Stimulated activated memory B cell treated with anti-CD40 and anti-IgM and Interleukin-4, amounts not matched to agents 10 μg/mL and 1 μg/mL and 100 μg/mL, for 72 hours (primary cell): ENCODE data around the gene IFNA8.
"Not testable (repeated sequence)": the region's sequence is repeated elsewhere in the genome, so short reads cannot be mapped to it uniquely, and the experiment has no call there.

Source experiments
- ATAC-seq: fragments of 150-1000 bp; cut with Tn5 transposase; 2 replicates; pipeline ENCODE4 v1.10.0; 2021
- H3K27ac Mint-ChIP-seq: one replicate; pipeline ENCODE4 v1.8.0; 2022; ENCODE audit warnings: mild to moderate bottlenecking, mixed read lengths
- H3K27me3 Mint-ChIP-seq: one replicate; pipeline ENCODE4 v1.8.0; 2022; ENCODE audit warnings: mixed read lengths
- H3K36me3 Mint-ChIP-seq: one replicate; pipeline ENCODE4 v1.8.0; 2022; ENCODE audit warnings: mixed read lengths
- H3K4me1 Mint-ChIP-seq: one replicate; pipeline ENCODE4 v1.8.0; 2022; ENCODE audit warnings: mixed read lengths
- H3K4me3 Mint-ChIP-seq: one replicate; pipeline ENCODE4 v1.8.0; 2022; ENCODE audit warnings: mild to moderate bottlenecking, moderate library complexity, mixed read lengths
- H3K9me3 Mint-ChIP-seq: one replicate; pipeline ENCODE4 v1.8.0; 2022; ENCODE audit warnings: mixed read lengths

Gene IFNA8

GRCh38 chr9:21412107-21412506, 3.2 kb downstream of the IFNA8 start:
- Mint-ChIP-seq H3K4me1 (peaks cover 29% of the 10 kb centered on the region), H3K27ac (no peak overlapping the region), H3K4me3 (peak overlapping the region; percentile 21), H3K9me3 (no peaks in the 10 kb centered on the region), H3K27me3 (peaks cover 63% of the 10 kb centered on the region), H3K36me3 (no peaks in the 10 kb centered on the region)
- peak; percentile 74 for ATAC-seq

- Mint-ChIP-seq H3K27ac (no peak overlapping the region), H3K4me3 (no peak overlapping the region), H3K4me1 (peaks cover 29% of the 10 kb centered on the region), H3K9me3 (no peaks in the 10 kb centered on the region), H3K27me3 (peaks cover 73% of the 10 kb centered on the region), H3K36me3 (no peaks in the 10 kb centered on the region)
- no peak for ATAC-seq
Measured at GRCh38 chr9:21413151-21413550, 4.2 kb downstream of the IFNA8 start.

DNA sequence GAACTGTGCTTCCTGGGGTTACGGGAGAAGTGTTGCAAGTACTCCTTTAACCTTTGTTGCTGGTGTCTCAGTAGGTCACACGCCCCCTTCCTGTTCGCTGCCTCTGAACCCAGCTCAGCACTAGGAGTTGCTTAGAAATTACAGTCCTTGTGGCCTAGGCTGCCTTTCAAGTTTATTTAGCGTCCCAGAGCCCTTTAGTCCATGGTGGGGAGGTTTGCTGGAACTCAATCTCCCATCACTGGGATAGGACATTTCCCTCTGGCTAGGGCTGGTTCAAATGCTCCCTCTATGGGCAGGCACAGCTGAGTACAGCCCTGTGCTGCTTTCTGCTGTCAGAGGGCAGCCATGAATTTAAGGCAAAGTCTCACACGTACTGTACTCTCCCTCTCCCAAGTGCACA, 4.7 kb downstream of the IFNA8 start:
- peaks cover 78% of the 10 kb centered on the region for H3K27me3 Mint-ChIP-seq
- no peak overlapping the region for H3K4me3 Mint-ChIP-seq

GRCh38 chr9:21414220-21414940, 5.5 kb downstream of the IFNA8 start:
- H3K4me3 Mint-ChIP-seq, result no peak overlapping the region
- ATAC-seq, result no peak
- H3K27me3 Mint-ChIP-seq, result peaks cover 85% of the 10 kb centered on the region
- no peak overlapping the region for H3K27ac Mint-ChIP-seq
- no peaks in the 10 kb centered on the region for H3K36me3 Mint-ChIP-seq
- peaks cover 29% of the 10 kb centered on the region for H3K4me1 Mint-ChIP-seq
- no peaks in the 10 kb centered on the region for H3K9me3 Mint-ChIP-seq

More for the DNA sequence above, 4.7 kb downstream of the IFNA8 start:
- H3K36me3 Mint-ChIP-seq, result no peaks in the 10 kb centered on the region
- H3K9me3 Mint-ChIP-seq, result no peaks in the 10 kb centered on the region
- H3K4me1 Mint-ChIP-seq, result peaks cover 29% of the 10 kb centered on the region
- no peak overlapping the region for H3K27ac Mint-ChIP-seq
- ATAC-seq, result no peak

DNA sequence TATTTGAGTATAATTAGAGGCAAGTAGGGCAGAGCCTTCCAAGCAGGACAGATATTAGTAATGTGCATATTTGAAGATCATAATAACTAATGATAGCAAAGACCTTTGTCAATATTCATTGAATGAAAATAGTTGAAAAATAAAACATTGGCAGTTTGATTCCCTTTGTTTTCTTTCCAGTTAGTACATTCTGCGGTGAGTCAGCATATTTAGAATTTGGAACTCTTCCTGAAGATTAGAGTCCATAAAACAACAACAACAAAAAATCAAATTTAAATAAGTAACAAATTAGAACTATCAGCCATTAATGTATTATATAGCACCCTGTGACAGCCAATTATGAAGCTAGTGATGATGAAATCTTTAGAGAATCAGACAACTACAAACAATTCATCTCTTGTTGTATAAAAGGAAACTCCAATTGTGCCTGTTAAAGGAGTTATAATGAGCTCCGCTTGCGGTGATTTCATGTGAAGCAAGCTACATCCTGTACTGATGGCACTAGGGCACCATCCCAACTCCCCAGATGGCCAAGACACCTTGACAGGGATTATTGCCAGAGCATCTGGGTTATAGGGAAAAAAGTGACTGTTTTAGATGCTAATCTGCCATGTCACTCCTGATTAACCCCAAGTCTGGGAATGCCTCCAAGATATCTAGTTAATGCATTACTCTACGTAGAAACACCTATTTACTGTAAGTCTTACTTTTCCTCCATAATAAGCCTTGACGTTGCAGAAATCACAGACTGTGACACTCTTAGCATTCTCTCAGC, 6.8 kb downstream of the IFNA8 start:
- H3K27ac Mint-ChIP-seq, result no peak overlapping the region
- peaks cover 29% of the 10 kb centered on the region for H3K4me1 Mint-ChIP-seq
- no peak overlapping the region for H3K4me3 Mint-ChIP-seq
- no peak for ATAC-seq
- peaks cover 77% of the 10 kb centered on the region for H3K27me3 Mint-ChIP-seq
- H3K36me3 Mint-ChIP-seq, result no peaks in the 10 kb centered on the region
- H3K9me3 Mint-ChIP-seq, result no peaks in the 10 kb centered on the region

DNA sequence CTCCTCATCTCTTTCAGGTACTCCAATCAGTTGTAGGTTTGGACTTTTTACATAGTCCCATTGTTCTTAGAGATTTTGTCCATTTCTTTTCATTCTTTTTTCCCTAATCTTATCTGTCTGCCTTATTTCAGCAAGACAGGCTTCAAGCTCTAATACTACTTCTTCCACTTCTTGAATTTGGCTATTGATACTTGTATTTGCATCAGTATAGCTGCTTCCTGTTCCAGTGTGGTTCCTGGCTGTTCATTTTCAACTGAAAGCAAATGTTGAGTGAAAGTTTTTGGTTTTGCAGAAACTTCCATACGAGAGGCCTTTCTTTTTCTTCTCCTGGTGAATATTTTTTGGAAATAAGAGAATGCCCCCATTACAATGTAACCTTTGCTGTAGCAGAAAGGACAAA, 19.3 kb downstream of the IFNA8 start:
- ATAC-seq, result no peak
- Mint-ChIP-seq H3K9me3 (no peaks in the 10 kb centered on the region), H3K4me1 (peaks cover 24% of the 10 kb centered on the region), H3K27me3 (peaks cover 89% of the 10 kb centered on the region), H3K4me3 (no peak overlapping the region), H3K36me3 (no peaks in the 10 kb centered on the region), H3K27ac (no peak overlapping the region)

DNA sequence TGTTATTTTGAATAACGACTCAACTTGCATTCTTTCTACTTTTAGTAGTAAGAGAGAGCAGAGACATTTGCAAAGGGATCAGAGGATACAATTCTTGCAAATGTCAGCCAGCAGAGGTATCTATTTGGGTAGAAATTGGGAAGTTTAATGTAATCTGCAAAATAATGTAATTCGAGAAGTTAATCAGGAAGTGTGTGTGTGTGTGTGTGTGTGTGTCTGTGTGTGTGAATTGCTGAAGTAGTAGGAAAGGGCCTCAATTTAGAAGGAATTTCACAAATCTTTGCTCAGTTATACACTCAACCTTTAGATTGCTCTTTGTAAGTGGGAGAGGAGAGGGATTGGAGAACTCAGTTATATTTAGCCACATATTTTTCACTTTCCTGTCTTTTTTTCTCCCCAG, 20.3 kb downstream of the IFNA8 start:
- H3K4me3 Mint-ChIP-seq, result no peak overlapping the region
- no peaks in the 10 kb centered on the region for H3K9me3 Mint-ChIP-seq
- no peak overlapping the region for H3K27ac Mint-ChIP-seq
- ATAC-seq, result no peak
- H3K36me3 Mint-ChIP-seq, result no peaks in the 10 kb centered on the region
- H3K4me1 Mint-ChIP-seq, result peaks cover 24% of the 10 kb centered on the region
- H3K27me3 Mint-ChIP-seq, result peaks cover 88% of the 10 kb centered on the region

DNA sequence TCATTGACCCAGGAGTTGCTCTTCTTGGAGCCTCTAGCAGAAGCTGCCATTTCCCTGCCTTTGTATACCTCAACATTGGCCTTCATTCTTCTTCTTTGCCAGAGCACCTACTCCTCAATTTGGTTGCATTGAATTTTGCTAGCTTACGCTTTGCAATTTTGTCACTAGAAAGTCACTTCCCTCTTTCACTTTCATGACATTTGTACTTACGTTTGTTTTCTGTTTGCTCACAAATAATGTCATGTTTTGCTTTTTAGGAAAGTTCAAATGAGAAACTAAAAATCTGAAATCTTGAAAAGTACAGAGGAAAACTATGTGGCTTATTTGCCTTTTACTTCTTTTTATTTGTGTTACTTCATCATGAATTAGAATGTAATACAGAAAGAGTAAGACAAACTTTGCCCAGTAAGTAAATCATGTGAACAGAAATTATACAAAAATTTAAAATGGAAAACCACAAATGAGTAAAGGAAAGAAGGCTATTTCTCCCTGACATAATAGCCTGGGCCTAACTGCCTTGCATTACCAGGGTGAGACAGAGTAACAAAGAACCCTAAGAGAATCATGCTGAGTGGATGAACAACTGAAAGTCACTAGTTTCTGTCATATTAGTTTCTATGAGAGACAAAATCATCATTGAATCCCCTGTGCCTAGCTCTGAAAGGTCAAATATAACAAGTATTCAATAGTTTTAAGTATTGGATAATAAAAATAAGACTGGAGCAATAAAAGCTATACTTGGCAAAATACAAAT, 23.9 kb downstream of the IFNA8 start:
- Mint-ChIP-seq H3K9me3 (no peaks in the 10 kb centered on the region), H3K27me3 (peaks cover 64% of the 10 kb centered on the region), H3K4me3 (no peak overlapping the region), H3K4me1 (peaks cover 24% of the 10 kb centered on the region), H3K36me3 (no peaks in the 10 kb centered on the region), H3K27ac (no peak overlapping the region)
- no peak for ATAC-seq

DNA sequence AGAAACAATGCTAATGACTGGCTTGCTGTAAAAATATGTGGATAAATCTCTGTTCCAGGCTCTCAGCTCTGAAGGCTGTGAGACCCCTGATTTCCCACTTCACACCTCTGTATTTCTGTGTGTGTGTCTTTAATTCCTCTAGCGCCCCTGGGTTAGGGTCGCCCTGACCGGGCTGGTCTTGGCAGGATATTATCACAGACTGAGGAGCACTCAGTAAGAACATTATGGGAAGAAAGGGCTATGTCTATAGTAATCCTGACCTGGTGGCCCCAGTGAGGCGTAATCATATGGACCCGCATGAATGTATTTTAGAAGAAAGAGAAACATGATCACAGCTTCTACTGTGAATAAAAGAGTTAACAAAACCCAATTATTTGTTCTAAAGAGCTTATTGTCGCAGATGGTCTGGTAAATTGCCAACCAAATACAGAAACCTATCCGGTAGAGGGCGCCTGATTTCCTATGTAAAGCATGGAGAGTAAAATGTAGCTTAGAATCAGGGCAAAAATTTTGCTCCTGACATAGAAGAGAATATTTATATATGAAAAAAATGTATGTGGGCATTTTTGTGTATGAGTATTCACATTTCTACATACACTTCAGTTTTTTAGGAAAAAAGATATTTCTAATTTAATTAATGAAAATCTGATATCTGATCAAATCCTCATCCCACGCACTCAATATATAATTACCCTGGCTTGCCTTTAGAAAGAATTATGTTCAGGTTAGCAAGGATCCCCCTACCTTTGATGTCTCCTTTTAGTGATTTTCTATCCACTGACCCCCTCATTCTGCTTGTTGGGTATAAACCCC, 25.5 kb downstream of the IFNA8 start:
- peaks cover 49% of the 10 kb centered on the region for H3K27me3 Mint-ChIP-seq
- no peaks in the 10 kb centered on the region for H3K36me3 Mint-ChIP-seq
- no peak overlapping the region for H3K27ac Mint-ChIP-seq

GRCh38 chr9:21435015-21435383, 26.1 kb downstream of the IFNA8 start:
- not testable (repeated sequence) for H3K9me3 Mint-ChIP-seq, H3K4me3 Mint-ChIP-seq, H3K4me1 Mint-ChIP-seq, H3K27ac Mint-ChIP-seq, H3K36me3 Mint-ChIP-seq, ATAC-seq
- peaks cover 46% of the 10 kb centered on the region for H3K27me3 Mint-ChIP-seq

More for the DNA sequence above, 25.5 kb downstream of the IFNA8 start:
- Mint-ChIP-seq H3K4me3 (no peak overlapping the region), H3K9me3 (no peaks in the 10 kb centered on the region), H3K4me1 (peaks cover 10% of the 10 kb centered on the region)
- no peak for ATAC-seq

DNA sequence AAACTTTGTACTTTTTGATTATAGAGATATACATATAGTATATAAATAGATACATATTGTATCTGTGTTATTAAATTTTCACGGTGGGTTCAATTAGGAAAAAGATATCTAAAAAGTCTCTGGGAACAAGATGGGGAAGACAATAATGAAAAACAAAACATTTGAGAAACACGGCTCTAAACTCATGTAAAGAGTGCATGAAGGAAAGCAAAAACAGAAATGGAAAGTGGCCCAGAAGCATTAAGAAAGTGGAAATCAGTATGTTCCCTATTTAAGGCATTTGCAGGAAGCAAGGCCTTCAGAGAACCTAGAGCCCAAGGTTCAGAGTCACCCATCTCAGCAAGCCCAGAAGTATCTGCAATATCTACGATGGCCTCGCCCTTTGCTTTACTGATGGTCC, 31.2 kb downstream of the IFNA8 start, which contains the start of gene IFNA1:
Gene IFNA1 (plus strand): TSS at position 301 of the 400 bp plus-strand sequence. CDS start 69 bp downstream, at position 370.
- Mint-ChIP-seq H3K4me3 (no peak within 1 kb of the TSS), H3K27me3 (peaks cover 18% of the 10 kb centered on the region), H3K4me1 (peaks cover 9% of the 10 kb centered on the region), H3K36me3 (no peaks in the 10 kb centered on the region), H3K9me3 (no peaks in the 10 kb centered on the region), H3K27ac (no peak within 1 kb of the TSS)
- ATAC-seq, result no peak

DNA sequence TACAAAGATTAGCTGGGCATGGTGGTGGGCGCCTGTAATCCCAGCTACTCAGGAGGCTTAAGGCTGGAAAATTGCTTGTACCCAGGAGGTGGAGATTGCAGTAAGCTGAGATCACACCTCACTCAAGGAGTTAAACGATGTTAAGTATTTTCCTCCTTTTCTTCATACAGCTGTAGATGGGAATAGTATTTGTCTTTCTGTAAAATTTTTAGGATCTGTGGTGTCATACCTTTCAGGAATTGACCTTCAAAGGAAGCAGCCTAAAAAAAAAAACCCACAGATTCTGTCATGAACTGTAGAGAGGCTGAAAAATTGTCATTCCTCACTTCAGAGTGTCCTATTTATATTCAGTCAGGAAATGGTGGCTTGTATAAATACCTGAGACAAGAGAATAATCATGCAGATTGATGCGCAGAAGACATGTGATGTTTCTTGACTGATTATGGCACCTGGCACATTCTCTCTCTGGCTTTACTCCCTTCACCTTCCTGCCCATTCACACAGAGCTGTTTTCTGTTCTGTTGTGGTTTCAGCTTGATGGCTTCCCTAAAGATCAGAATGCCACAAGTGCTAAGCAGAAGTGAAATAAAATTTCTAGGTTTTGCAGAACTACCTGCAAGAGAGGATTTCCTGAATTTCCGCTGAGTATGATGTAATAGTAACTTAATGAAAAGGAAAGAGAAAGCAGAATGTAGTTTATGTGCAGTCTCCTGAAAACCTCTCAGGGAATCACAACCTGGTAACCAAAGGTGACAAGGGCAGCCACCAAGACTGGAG, 35.1 kb downstream of the IFNA8 start:
- peak; percentile 99 for ATAC-seq
- H3K9me3 Mint-ChIP-seq, result no peaks in the 10 kb centered on the region
- no peak overlapping the region for H3K27ac Mint-ChIP-seq
- H3K4me3 Mint-ChIP-seq, result no peak overlapping the region
- no peaks in the 10 kb centered on the region for H3K36me3 Mint-ChIP-seq
- peaks cover 9% of the 10 kb centered on the region for H3K4me1 Mint-ChIP-seq
- peaks cover 37% of the 10 kb centered on the region for H3K27me3 Mint-ChIP-seq

DNA sequence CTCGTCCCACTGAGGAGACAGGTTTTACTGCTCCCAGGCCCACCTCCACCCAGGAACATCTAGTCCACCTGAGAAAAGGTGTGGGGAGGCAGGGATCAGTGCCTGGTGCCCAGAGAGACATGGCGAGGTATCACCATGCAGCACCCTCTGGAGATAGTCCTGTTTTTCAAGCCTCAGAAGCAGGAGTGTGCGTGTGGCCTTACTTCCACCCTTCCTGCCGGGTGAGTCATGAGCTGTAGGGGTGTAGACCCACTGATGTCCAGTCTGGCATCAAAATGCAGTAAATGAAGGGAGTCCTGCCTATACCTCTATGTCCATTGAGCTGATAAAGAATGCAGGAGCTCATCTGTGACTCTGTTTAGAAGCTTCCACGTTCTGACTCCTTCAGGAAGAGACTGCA, 40.4 kb downstream of the IFNA8 start:
- not testable (repeated sequence) for H3K9me3 Mint-ChIP-seq, ATAC-seq, H3K4me3 Mint-ChIP-seq, H3K4me1 Mint-ChIP-seq, H3K27ac Mint-ChIP-seq, H3K36me3 Mint-ChIP-seq
- peaks cover 44% of the 10 kb centered on the region for H3K27me3 Mint-ChIP-seq

- no peak overlapping the region for H3K4me3 Mint-ChIP-seq
- no peaks in the 10 kb centered on the region for H3K4me1 Mint-ChIP-seq
- H3K27me3 Mint-ChIP-seq, result peaks cover 42% of the 10 kb centered on the region
- no peak for ATAC-seq
- no peak overlapping the region for H3K27ac Mint-ChIP-seq
- H3K36me3 Mint-ChIP-seq, result no peaks in the 10 kb centered on the region
- no peaks in the 10 kb centered on the region for H3K9me3 Mint-ChIP-seq
Measured at GRCh38 chr9:21450733-21451394, 41.9 kb downstream of the IFNA8 start.
